Measurements from ENCODE around the gene LRRC75A. TPM values are rescaled to one million over a fixed set of nuclear protein-coding genes. Genes with fewer than 3 reads are reported as not detected.
"Not testable (repeated sequence)": the region's sequence is repeated elsewhere in the genome, so short reads cannot be mapped to it uniquely, and the experiment has no call there.

The LRRC75A gene
- total and polyA plus RNA-seq, 2 donors (not counting 3 experiments of a cell fraction or from before 2014, with no cell fraction given) = 3.7 to 6.1 TPM

DNA sequence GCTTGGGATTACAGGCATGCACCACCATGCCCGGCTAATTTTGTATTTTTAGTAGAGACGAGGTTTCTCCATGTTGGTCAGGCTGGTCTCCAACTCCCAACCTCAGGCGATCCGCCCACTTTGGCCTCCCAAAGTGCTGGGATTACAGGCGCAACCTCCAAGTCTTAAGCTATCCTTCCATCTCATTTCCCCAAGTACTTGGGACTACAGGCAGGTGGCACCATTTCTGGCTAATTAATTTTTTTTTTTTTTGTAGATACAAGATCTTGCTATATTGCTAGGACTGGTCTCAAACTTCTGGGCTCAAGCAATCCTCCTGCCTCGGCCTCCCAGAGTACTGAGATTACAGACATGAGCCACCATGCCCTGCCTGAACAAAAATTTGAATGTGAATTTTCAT is 33.6 kb upstream of the LRRC75A start:
- TF ChIP-seq CTCF (IDR thresholded peaks at IDR 0.05; ENCODE audit: extremely low read depth in 1 of 2, insufficient read depth in 1 of 2, low read depth in 1 of 2, low read length in 2 of 2) = peak in 1 of 2 donors; percentile 10
- ChIA-PET CTCF (interaction anchor here (0.6 to 10.8 kb wide), 9 partner anchors 9 to 162 kb away, joined by 3 to 440 read pairs (median 5); no protein-coding TSS in a partner anchor), POLR2A (interaction anchor here (1.2 kb wide), 1 partner anchor 10 kb away, joined by 3 read pairs; no protein-coding TSS in a partner anchor)
- intact Hi-C loops (cut with micrococcal nuclease); BruUV-seq (replicated peaks); H3K4me3 ChIP-seq (replicated peaks in 1 of 3; ENCODE audit: insufficient read depth in 1 of 3, low read depth in 1 of 3, low read length in 3 of 3); H3K4me1 ChIP-seq (ENCODE audit: control insufficient read depth, extremely low read depth, insufficient read depth, low read length); H3K27ac ChIP-seq (ENCODE audit: insufficient read depth, low read depth, low read length); DNase-seq (ENCODE audit: low read depth, low spot score); H3K4me2 ChIP-seq (ENCODE audit: insufficient read depth, low read length); H3K36me3 ChIP-seq (ENCODE audit: control insufficient read depth in 2 of 2, extremely low read depth in 1 of 2, insufficient read depth in 2 of 2, low read length in 2 of 2); H3K79me2 ChIP-seq (ENCODE audit: control insufficient read depth, insufficient read depth, low read length); H4K20me1 ChIP-seq (replicated peaks; ENCODE audit: control insufficient read depth, extremely low read depth, insufficient read depth, low read length); H2AFZ ChIP-seq (ENCODE audit: low read depth, low read length); H3K9me1 ChIP-seq (replicated peaks; ENCODE audit: control insufficient read depth, extremely low read depth, insufficient read depth, low read length); H3K9me3 ChIP-seq (replicated peaks; ENCODE audit: control insufficient read depth, insufficient read depth, low read length); dilution Hi-C loops (cut with MboI; ENCODE audit: extremely low pct_ligation_motif_present, low sequenced_read_pairs); FAIRE-seq; H3K9ac ChIP-seq (replicated peaks; ENCODE audit: extremely low read depth, insufficient read depth, low read length): not testable (repeated sequence)
- peaks cover 23 to 25% of the 10 kb centered on the region in 2 experiments for H3K27me3 ChIP-seq (ENCODE audit: control insufficient read depth in 2 of 2, insufficient read depth in 2 of 2, low read length in 2 of 2)

DNA sequence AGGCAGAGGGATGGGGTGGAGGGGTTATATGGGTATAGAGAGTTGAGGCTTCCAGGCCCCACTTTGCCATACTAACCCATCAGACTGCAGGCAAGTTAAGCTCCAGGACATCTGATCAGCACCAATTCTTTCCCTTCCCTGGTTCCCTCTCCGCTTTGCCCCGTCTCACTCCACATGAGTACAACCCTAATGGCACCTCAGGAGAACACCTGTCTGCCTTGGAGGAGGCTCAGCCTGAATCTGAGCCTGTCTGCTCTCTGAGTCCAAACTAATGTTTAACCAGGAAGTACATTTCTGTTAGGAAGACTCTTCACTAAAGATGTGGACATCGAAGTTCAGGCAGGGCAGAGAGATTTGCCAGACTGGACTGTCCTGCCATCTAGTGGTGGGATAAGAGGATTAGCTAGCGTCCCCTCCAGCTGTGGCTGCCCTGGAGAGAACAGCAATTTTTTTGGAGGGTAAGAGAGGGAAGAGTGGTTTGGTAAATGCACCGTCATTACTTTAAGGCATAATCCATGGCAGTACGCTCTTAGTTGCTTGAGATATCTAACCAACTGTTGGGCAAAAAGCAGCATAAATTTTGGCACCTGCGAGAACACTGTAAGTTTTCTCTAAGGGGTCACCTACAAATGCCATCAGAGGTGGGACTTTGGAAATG is 29.2 kb upstream of the LRRC75A start:
- BruUV-seq (replicated peaks) = no TSS peak
- H3K4me3 ChIP-seq (replicated peaks in 1 of 3; ENCODE audit: insufficient read depth in 1 of 3, low read depth in 1 of 3, low read length in 3 of 3) = no peak overlapping the region
- POLR2A ChIA-PET = interaction anchor here (0.9 to 1.3 kb wide), 4 partner anchors 68 to 140 kb away, joined by 3 to 7 read pairs (median 4); partner anchors contain the start of gene UBB
- H4K20me1 ChIP-seq (replicated peaks; ENCODE audit: control insufficient read depth, extremely low read depth, insufficient read depth, low read length) = no peaks in the 10 kb centered on the region
- peak overlapping the region; percentile 100 for H2AFZ ChIP-seq (ENCODE audit: low read depth, low read length)
- peak overlapping the region; percentile 31 for H3K27ac ChIP-seq (ENCODE audit: insufficient read depth, low read depth, low read length)
- H3K27me3 ChIP-seq (ENCODE audit: control insufficient read depth in 2 of 2, insufficient read depth in 2 of 2, low read length in 2 of 2) = peaks cover 0 to 2% of the 10 kb centered on the region in 2 experiments
- H3K36me3 ChIP-seq (ENCODE audit: control insufficient read depth in 2 of 2, extremely low read depth in 1 of 2, insufficient read depth in 2 of 2, low read length in 2 of 2) = no peaks in the 10 kb centered on the region
- DNase-seq (ENCODE audit: low read depth, low spot score) = peak; percentile 79
- intact Hi-C loops (cut with micrococcal nuclease) (loop anchor here (1.0 kb wide), 5 partner anchors 58 to 158 kb away; no protein-coding TSS in a partner anchor), dilution Hi-C loops (cut with MboI; ENCODE audit: extremely low pct_ligation_motif_present, low sequenced_read_pairs) (no loop called here)
- no peaks in the 10 kb centered on the region for H3K9me3 ChIP-seq (replicated peaks; ENCODE audit: control insufficient read depth, insufficient read depth, low read length)
- H3K79me2 ChIP-seq (ENCODE audit: control insufficient read depth, insufficient read depth, low read length) = no peaks in the 10 kb centered on the region
- H3K4me1 ChIP-seq (ENCODE audit: control insufficient read depth, extremely low read depth, insufficient read depth, low read length) = peaks cover 13% of the 10 kb centered on the region
- no peak overlapping the region for H3K4me2 ChIP-seq (ENCODE audit: insufficient read depth, low read length)
- no peak overlapping the region for H3K9ac ChIP-seq (replicated peaks; ENCODE audit: extremely low read depth, insufficient read depth, low read length)
- peak; percentile 96 for FAIRE-seq
- CTCF ChIA-PET = interaction anchor here (0.6 to 10.8 kb wide), 37 partner anchors 10 to 216 kb away, joined by 3 to 440 read pairs (median 10); partner anchors contain the start of genes CENPV and LRRC75A
- H3K9me1 ChIP-seq (replicated peaks; ENCODE audit: control insufficient read depth, extremely low read depth, insufficient read depth, low read length) = no peaks in the 10 kb centered on the region
- peak; percentile 80 to 85 for TF ChIP-seq CTCF (IDR thresholded peaks at IDR 0.05; ENCODE audit: extremely low read depth in 1 of 2, insufficient read depth in 1 of 2, low read depth in 1 of 2, low read length in 2 of 2)
- TF ChIP-seq, protein P1, sequence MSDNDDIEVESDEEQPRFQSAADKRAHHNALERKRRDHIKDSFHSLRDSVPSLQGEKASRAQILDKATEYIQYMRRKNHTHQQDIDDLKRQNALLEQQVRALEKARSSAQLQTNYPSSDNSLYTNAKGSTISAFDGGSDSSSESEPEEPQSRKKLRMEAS (IDR thresholded peaks at IDR 0.05; ENCODE audit: insufficient read depth, insufficient read length) = no peak

Measured in endothelial cell of umbilical vein (primary cell).